Inflammatory macrophage treated with lipopolysaccharide for 1 hour (primary cell): ENCODE results near the gene FFAR1.

Experiments
- DNase-seq, 2 donors: peaks; one replicate each; pipeline ENCODE4 v3.0.0-alpha.2; 2020 to 2022

The FFAR1 gene, protein sequence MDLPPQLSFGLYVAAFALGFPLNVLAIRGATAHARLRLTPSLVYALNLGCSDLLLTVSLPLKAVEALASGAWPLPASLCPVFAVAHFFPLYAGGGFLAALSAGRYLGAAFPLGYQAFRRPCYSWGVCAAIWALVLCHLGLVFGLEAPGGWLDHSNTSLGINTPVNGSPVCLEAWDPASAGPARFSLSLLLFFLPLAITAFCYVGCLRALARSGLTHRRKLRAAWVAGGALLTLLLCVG (N-terminal part only)

DNA sequence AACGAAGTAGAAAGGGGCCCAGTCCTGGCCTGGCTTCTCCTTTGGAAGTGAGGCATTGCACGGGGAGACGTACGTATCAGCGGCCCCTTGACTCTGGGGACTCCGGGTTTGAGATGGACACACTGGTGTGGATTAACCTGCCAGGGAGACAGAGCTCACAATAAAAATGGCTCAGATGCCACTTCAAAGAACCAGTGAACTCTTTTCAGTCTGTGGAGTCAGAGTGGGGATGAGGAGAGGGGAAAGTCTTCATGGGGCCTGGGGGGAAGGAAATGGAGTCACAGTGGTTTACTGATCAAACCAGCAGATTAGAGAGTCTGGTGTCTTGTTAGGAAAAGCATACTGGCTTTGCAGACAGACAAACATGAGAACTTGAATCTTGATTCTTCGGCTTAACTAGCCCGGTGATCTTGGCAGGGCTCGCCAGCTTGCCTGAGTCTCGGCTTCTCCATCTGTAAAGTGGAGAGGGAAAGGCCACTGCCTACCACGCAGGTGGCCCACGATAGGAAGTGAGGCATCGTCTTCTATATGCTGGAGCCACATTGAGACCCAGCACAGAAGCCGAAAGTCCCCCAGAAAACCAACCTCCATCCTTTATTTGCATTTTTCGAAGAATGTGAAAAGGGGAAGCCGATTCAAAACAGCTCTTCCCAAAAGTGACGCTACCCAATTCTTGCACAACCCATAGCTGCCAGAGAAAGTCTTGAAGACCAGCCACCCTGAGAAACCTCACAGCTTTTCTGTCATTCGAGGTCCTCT is at the start of gene FFAR1:
Gene FFAR1, plus strand, starts transcription at position 732 of the 759 bp plus-strand sequence. CDS start 3,650 bp downstream, outside the sequence.
- DNase-seq, result peak; percentile 95 to 98

DNA sequence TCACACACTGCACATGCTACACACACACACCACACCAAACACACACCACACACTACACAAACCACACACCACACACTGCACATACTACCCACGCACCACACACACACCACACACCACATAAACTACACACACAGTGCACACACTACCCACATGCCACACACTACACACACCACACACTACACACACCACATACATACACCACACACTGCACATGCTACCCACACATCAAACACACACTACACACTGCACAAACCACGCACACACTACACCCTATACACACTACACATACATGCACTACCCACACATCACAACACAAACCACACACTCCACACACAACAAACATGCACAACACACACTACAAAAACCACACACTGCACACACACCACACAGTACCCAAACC is 49.8 kb upstream of the FFAR1 start:
- no peak for DNase-seq

DNA sequence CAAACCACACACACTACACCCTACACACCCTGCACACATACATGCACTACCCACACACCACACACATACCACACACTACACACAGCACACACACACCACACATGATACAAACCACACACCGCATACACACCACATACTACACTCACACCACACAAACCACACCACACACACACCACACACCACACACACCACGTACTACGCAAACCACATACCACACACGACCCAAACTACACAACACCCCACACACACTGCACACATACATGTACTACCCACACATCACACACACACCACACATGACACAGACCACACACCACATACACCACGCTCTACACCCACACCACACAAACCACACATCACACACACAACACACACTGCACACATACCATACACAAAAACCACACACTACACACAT is 49.1 kb upstream of the FFAR1 start:
- no peak for DNase-seq

DNA sequence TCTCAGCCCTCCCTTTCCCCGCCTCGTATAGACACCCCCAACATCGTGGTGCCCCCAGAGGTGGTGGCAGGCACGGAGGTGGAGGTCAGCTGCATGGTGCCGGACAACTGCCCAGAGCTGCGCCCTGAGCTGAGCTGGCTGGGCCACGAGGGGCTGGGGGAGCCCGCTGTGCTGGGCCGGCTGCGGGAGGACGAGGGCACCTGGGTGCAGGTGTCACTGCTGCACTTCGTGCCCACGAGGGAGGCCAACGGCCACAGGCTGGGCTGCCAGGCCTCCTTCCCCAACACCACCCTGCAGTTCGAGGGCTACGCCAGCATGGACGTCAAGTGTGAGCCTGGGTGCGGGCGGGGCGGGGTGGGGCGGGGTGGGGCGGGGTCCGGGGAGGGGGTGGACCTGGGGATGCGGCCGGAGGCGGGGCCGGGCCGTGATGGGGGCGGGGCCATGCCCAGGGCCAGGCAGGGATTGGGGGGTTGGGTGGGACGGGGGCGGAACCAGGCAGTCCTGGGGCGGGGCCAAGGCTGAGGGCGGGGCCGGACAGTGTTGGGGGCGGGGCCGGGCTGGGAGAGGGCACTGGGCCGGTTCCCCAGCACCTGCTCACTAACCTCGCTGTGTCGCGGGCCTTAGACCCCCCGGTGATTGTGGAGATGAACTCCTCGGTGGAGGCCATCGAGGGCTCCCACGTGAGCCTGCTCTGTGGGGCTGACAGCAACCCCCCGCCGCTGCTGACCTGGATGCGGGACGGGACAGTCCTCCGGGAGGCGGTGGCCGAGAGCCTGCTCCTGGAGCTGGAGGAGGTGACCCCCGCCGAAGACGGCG is 48.0 kb upstream of the FFAR1 start:
- no peak for DNase-seq

DNA sequence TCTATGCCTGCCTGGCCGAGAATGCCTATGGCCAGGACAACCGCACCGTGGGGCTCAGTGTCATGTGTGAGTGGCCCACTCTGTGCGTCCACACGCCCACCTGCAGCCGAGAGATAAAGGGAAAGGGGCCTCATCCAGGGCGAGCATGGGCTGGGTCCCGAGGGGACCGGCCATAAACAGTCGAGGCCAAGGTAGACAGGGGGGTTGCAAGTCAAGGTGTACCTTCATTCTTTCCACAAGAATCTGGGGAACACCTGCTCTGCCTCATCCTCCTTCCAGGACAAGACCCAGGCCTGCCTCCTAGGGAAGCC is 47.4 kb upstream of the FFAR1 start:
- DNase-seq, result no peak

DNA sequence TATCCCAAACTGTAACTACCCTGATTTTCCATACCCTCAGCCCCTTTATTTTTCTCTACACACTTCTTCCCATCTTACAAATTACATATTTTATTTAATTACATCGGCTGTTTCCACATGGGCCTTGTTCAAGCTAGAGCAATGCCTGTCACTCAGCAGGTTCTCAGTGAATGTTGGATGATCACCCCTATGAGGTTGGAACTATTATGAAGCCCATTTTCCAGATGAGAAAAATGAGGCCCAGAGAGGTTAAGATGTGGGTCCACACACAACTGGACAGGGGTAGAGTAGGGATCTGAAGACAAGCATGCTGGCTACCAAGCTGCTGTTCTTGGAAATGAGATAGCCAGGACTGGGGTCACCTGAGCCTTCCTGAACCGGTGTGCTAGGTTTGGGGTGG is 45.7 kb upstream of the FFAR1 start:
- DNase-seq, result no peak

DNA sequence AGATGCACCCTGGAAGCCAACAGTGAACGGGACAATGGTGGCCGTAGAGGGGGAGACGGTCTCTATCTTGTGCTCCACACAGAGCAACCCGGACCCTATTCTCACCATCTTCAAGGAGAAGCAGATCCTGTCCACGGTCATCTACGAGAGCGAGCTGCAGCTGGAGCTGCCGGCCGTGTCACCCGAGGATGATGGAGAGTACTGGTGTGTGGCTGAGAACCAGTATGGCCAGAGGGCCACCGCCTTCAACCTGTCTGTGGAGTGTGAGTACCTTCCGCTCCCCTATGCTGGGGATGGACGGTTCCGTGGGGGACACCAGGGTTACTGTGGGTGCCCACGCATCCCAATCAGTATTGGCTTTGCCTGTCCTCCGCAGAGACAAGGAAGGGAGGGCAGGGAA is 45.3 kb upstream of the FFAR1 start:
- no peak for DNase-seq

DNA sequence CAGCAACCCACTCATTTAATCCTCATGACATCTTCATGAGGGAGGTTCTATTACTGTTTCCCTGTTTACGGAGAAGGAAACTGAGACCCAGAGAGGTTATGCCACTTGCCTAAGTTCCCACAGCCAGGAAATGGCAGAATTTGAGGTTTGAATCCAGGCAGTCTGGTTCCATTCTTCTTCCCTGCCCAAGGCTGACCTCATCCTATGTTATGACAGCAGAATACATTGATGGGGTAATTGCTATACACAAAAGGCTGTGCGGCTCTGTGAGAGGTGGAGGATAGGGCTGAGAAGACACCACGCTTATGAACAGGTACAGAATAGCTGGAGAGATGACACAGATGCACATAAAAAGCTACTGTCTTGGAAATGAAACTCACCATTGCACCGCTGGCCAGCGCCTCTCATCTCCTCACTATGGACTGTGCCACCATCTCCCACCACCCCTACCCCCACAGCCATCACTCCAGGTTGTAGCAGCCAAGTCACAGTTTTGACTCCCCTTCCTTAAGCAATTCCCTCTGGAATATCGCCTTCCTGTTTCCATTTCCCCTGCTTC is 44.3 kb upstream of the FFAR1 start:
- DNase-seq, result peak in 1 of 2 donors; percentile 20

DNA sequence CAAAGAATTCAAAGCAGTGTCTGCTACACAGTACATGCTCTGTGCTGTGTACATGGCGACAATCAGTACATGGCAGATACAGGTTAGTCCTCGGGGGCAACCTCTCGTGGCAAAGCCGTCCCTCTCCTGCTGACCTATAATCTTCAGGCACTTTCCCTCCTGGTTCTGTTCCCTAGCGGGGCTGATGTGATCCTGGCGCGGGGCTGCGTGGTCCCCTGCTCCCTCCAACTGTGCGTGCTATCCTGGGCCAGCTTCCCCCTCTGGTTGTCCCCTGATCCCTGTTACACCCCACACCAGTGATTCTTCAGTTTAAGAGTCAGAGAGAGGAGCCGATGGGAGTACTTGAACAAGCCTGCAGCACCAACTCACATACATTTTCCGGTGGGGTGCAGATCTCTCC is 43.7 kb upstream of the FFAR1 start:
- no peak for DNase-seq

DNA sequence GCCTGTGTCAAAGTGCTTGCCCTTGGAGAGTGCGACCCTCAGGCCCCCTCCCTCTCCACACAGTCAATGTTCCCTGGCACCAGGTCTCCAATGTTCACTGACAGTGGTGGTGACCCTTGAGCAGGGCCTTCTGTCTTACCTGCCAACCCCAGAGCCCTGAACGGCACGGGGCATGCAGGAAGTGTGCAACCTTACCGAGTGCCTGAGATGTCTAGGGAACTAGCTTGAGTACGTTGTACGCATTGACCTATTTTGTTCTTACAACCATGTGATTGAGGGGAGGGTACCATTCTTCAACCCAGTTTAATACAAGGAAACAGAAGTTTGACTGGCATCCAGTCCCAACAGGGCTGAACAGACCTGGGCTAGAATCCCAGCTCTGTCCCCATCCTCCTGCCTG is 42.5 kb upstream of the FFAR1 start:
- DNase-seq, result no peak

DNA sequence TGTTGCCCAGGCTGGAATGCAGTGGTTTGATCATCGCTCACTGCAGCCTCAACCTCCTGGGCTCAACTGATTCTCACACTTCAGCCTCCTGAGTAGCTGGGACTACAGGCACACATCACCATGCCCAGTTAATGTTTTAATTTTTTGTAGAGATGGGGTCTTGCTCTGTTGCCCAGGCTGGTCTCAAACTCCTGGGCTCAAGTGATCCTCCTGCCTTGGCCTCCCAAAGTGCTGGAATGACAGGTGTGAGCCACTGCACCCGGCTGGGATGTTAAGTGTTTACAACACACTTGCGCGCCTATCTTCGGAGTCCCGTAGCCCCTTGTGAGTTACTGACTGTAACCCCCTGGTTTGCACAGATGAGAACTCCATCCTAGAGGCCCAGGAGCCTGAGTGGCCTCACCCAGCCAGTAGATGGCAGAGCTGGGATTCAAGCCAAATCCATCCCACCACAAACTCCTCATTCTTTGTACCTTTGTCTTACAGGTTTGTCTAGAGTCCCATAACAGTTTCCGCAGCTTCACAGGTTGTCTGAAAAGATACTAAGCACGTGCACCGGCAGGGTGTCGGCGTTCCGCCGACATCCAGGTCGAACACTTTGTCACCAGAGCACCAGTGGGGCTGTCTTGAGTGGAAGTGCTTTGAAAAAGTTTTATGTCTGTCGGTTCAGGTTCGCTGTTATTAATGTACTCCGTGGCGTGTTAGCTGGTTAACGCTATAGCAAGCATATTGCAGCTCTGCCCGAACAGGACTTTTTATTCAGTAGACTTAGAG is 41.0 kb upstream of the FFAR1 start:
- DNase-seq, result no peak

DNA sequence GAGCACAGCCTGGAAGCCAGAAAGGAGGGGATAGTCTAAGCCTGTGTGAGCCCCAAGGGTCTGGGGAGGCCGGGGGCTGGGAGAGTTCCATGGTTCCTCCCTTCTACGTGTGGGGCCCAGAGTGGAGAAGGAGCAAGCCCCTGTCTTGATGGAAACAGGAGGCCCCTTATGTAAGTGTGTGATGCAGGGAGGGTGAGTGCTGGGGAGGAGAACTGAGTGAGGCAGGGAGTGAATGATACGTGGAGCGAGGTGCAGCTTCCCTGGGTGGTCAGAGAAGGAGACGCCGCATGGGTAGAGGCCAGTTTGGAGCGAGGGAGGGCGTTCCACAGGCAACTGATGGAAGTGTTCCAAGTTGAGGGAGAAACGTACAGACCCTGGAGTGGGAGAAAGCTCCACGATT is 39.8 kb upstream of the FFAR1 start:
- DNase-seq, result no peak

DNA sequence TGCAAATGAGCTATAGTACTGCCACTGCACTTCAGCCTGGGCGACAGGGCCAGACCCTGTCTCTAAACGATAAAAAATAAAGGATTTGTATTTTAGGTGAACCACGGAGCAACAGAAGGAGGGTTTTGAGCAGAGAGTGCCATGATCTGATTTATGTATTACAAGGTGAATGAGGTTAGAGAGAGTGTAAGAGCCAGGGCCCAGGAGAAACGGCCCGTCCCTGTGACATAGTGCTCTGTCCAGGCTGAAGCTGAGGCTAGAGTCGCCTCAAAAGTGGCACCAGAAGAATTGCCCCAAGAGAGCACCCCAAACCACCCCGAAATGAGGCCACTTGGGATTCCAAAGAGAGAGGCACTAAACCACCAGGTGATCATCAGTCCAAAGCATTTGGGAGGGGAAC is 38.8 kb upstream of the FFAR1 start:
- DNase-seq, result no peak

DNA sequence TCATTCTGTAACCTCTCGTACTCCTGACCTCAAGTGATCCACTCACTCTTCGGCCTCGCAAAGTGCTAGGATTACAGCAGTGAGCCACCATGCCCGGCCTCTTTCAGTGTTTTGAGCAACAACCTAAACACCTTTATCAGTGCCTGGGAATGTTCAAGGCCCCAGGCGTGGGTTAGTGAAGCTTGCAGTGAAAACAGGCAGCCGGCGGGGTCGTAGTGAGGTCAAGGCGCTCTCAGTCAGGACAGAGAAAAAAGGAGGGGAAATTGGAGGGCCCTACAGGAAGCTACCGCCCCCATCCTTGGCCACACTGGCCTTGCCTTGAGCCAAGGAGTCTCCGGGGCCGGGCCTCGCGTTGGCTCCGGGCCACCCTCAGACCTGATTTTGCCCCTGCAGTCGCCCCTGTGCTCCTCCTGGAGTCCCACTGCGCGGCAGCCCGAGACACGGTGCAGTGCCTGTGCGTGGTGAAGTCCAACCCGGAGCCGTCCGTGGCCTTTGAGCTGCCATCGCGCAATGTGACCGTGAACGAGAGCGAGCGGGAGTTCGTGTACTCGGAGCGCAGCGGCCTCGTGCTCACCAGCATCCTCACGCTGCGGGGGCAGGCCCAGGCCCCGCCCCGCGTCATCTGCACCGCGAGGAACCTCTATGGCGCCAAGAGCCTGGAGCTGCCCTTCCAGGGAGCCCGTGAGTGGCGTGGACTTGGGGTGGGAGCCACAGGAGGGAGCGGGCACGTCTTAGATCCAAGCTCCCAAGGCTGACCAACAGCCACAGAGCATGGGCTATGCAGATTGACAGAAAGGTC is 38.0 kb upstream of the FFAR1 start:
- no peak for DNase-seq

DNA sequence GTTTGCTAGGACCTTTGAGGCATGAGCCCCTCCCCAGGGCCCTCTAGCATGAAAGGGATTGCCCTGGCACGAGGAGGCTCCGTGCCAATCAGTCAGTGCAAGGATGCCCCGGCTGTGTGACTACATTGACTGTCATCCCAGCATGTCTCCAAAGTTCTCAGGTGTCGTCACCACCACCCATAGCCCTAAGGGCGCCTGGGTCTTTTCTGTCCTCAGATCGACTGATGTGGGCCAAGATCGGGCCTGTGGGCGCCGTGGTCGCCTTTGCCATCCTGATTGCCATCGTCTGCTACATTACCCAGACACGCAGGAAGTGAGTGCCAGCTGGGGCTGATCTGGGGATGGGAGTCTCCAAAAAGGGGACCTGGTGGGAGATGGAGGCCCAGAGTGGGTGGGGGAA is 37.4 kb upstream of the FFAR1 start:
- DNase-seq, result no peak

DNA sequence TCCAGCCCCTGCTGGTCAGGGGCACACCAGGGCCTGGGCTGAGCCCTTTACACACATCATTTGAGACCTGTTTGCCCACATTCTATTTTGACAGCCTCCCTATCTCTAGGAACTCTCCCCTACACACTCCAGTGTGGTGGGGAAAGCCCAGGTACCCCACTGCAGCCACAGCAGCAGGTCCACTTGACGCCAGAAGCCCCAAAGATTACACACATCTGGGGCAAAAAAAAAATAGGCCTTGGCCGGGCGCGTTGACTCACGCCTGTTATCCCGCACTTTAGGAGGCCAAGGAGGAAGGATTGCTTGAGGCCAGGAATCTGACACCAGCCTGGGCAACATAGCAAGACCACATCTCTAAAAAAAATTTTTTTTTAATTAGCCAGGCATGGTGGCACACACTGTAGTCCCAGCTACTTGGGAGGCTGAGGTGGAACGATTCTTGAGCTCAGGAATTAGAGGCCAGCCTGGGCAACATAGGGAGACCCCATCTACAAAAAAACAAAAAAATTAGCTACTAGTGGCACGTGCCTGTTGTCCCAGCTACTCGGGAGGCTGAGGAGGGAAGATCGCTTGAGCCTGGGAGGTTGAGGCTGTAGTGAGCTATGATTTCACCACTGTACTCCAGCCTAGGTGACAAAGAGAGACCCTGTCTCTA is 36.8 kb upstream of the FFAR1 start:
- DNase-seq, result no peak

DNA sequence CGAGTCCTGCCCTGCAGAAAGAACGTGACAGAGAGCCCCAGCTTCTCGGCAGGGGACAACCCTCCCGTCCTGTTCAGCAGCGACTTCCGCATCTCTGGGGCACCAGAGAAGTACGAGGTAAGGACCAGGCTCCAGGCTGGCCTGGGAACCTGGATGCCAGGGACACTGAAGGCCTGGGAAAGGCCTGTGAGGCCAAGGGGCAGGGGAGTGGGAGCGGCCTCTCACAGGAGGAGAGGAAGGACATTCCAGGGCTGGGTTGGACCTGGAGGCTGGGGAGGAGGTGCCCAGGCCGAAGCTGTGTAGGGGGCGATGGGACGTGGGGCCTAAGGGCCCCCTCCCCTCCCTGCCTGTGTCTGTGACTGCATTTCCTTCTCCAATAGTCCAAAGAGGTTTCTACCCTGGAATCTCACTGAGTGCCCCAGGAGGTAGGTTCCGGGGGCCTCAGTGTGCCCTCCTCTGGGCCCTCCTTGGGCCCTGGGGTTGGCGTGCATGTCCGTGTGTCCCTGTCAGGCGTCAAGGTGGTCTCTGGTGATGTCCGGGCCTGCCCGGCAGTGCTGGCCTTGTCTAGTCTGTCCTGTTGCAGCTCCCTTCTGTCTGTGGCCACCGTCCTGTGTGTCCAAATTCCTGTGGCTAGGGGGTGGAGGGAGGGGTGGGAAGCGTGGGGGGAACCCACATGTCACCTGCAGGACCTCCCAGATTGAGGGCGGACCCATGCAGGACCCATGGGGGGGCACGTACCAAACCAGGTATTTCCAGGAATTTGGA is 35.6 kb upstream of the FFAR1 start:
- no peak for DNase-seq

DNA sequence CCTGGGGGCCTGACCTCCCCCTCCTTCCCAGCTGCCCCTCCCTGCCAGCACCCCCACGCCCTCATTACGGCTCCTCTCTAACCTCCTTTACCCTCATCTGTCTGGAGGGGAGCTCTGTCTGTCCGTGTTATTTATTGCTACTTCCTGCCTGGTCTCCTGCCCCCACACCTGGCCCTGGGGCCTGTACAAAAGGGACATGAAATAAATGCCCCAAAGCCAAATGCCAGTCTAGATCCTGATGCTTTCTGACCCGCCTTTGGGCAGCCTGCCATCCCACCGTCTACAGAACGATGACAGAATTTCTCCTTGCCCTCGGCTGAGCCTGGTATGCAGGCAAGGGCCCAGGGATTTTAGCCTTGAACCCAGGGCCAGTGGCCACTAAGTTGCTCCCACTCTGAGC is 34.1 kb upstream of the FFAR1 start:
- no peak for DNase-seq

DNA sequence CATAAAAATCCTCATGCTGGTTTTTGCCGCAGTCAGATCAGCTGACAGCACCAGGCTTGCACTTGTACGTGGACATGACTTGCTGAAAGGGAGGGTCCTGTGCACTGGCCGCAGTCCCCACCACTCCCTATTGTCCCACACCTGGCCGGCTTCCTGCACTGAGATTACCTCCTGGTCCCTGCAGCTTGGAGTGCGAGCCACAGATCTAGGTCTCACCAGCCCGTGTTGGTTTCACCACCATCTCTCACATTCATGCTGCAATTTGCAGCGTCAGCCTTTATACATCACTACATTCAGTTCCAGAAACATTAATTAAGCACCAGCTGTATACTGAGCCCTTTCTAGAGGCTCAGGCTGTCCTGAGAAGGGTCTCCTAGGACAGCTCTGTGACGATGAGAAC is 33.7 kb upstream of the FFAR1 start:
- no peak for DNase-seq

DNA sequence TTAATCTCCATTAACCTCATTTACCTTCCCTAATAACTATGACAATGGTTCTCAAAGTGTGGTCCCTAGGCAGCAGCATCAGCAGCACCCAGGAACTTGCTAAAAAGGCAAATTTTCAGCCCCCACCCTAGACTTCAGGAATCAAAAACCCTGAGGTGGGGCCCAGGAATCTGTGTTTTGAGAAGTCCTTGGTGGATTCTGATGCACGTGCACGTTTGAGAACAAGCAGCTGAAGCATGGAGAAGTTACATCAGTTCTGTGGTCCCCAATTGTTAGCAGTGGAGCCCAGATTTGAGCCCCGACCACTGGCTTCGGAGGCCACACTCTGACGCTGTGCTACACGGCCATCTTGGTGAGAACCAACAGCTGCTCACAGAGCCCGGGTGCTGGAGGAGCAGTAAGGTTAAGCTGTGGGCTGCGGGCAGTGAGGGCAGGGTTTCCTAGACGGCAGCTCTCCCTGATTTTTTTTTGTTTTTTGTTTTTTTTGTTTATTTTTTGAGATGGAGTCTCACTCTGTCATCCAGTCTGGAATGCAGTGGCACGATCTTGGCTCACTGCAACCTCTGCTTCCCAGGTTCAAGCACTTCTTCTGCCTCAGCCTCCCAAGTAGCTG is 32.7 kb upstream of the FFAR1 start:
- no peak for DNase-seq
